B cell (primary cell): Measurements from ENCODE around the gene TAF5L. TPM values are rescaled to one million over a fixed set of nuclear protein-coding genes. Genes with fewer than 3 reads are reported as not detected.
A peak's percentile ranks its signal among the peaks of the same experiment; 100 is the strongest.

ENCODE experiments used
- ATAC-seq: fragments of 200-7000 bp; cut with Tn5 transposase; one replicate; pipeline ENCODE4 v1.10.0; 2021; ENCODE audit warnings: low read depth, mild to moderate bottlenecking, moderate number of reproducible peaks, moderate library complexity
- CTCF ChIA-PET: fragments of 350-600 bp; sonication (Branson Sonifier 250); formaldehyde crosslinking; loops from one replicate; lab custom pipeline; 2021; ENCODE audit warnings: antibody characterized with exemption, inconsistent platforms; lab: Charles Lee
- POLR2A ChIA-PET: fragments of 350-600 bp; sonication (Branson Sonifier 250); formaldehyde crosslinking; loops from one replicate; lab custom pipeline; 2021; ENCODE audit warnings: antibody characterized with exemption; lab: Charles Lee
- DNase-seq: peaks from one replicate; pipeline ENCODE4 v3.0.0; 2013
- H2AFZ ChIP-seq: 2 replicates; pipeline ENCODE4 v1.6.1; 2012; ENCODE audit warnings: mild to moderate bottlenecking, low read depth, low read length; ENCODE audit not compliant: insufficient read depth, poor library complexity, severe bottlenecking
- H3K27ac ChIP-seq, 2 donors: 1 replicate in 1 of 2; 2 replicates in 1 of 2; pipeline ENCODE4 v1.5.1; 2012 to 2013; ENCODE audit warnings: low read length in 2 of 2, mild to moderate bottlenecking in 2 of 2, moderate library complexity in 1 of 2
- H3K27me3 ChIP-seq, 4 experiments: fragments of 200-600 bp in 1 of 4; sonication (generic) in 1 of 4; replicated peaks in 1 of 4; 1 replicate in 2 of 4; 2 replicates in 2 of 4; pipeline versions ENCODE4 v1.6.1 to v1.7.0; 2013 to 2016; ENCODE audit warnings: low read length in 3 of 4, mild to moderate bottlenecking in 2 of 4, mixed read lengths in 1 of 4, moderate library complexity in 1 of 4; ENCODE audit not compliant: insufficient read depth in 4 of 4, control insufficient read depth in 3 of 4; ENCODE audit errors: control extremely low read depth in 1 of 4
- H3K36me3 ChIP-seq, 2 experiments: replicated peaks in 1 of 2; 1 replicate in 1 of 2; 2 replicates in 1 of 2; pipeline versions ENCODE4 v1.6.1 to v1.7.1; 2013; ENCODE audit warnings: low read length in 1 of 2; ENCODE audit not compliant: insufficient read depth in 2 of 2, control insufficient read depth in 1 of 2; ENCODE audit errors: control extremely low read depth in 1 of 2, extremely low read depth in 1 of 2
- H3K4me1 ChIP-seq, 2 donors: fragments of 200-600 bp in 1 of 2; sonication (generic) in 1 of 2; 1 replicate in 1 of 2; 2 replicates in 1 of 2; pipeline versions ENCODE4 v1.5.1 to v1.6.1; 2013 to 2017; ENCODE audit warnings: low read length in 2 of 2; ENCODE audit not compliant: control insufficient read depth in 2 of 2, insufficient read depth in 2 of 2
- H3K4me2 ChIP-seq: replicated peaks from 2 replicates; pipeline ENCODE3; 2012; ENCODE audit warnings: mild to moderate bottlenecking, low read depth, low read length; ENCODE audit not compliant: poor library complexity, severe bottlenecking
- H3K4me3 ChIP-seq, 5 experiments: fragments of 200-600 bp in 1 of 5; sonication (generic) in 1 of 5; 1 replicate in 3 of 5; 2 replicates in 2 of 5; pipeline versions ENCODE4 v1.5.1 to v1.7.0; 2011 to 2016; ENCODE audit warnings: low read length in 4 of 5, mild to moderate bottlenecking in 4 of 5, low read depth in 2 of 5, control low read depth in 1 of 5, moderate library complexity in 1 of 5; ENCODE audit not compliant: insufficient read depth in 1 of 5; ENCODE audit errors: control extremely low read depth in 1 of 5, extremely low read depth in 1 of 5
- H3K79me2 ChIP-seq: fragments of 200-600 bp; sonication (generic); one replicate; pipeline ENCODE4 v1.6.0; 2016; ENCODE audit warnings: low read length; ENCODE audit not compliant: control insufficient read depth, insufficient read depth
- H3K9ac ChIP-seq: fragments of 200-600 bp; sonication (generic); 2 replicates; pipeline ENCODE4 v1.6.1; 2017; ENCODE audit warnings: mild to moderate bottlenecking, low read length, moderate library complexity
- H3K9me3 ChIP-seq, 3 donors: one replicate each; pipeline versions ENCODE4 v1.6.1 to v1.7.1; 2013; ENCODE audit warnings: low read length in 2 of 3; ENCODE audit not compliant: control insufficient read depth in 2 of 3, insufficient read depth in 1 of 3; ENCODE audit errors: control extremely low read depth in 1 of 3
- H4K20me1 ChIP-seq: 2 replicates; pipeline ENCODE4 v1.6.0; 2012; ENCODE audit warnings: mild to moderate bottlenecking, low read length; ENCODE audit not compliant: insufficient read depth, control insufficient read depth, poor library complexity, severe bottlenecking
- H3K27ac Mint-ChIP-seq: one replicate; pipeline ENCODE4 v1.8.0; 2021; ENCODE audit warnings: mixed read lengths
- H3K27me3 Mint-ChIP-seq: one replicate; pipeline ENCODE4 v1.8.0; 2021; ENCODE audit warnings: mixed read lengths
- H3K4me1 Mint-ChIP-seq: one replicate; pipeline ENCODE4 v1.8.0; 2021; ENCODE audit warnings: mixed read lengths
- H3K4me3 Mint-ChIP-seq: one replicate; pipeline ENCODE4 v1.8.0; 2021; ENCODE audit warnings: mixed read lengths
- H3K9me3 Mint-ChIP-seq: one replicate; pipeline ENCODE4 v1.8.0; 2022; ENCODE audit warnings: mixed read lengths; ENCODE audit not compliant: insufficient read depth
- EZH2 ChIP-seq: IDR thresholded peaks from 2 replicates; pipeline ENCODE4 v1.6.1; 2012; ENCODE audit warnings: borderline replicate concordance, low read depth, mild to moderate bottlenecking, moderate library complexity, low read length; ENCODE audit not compliant: insufficient read depth, poor library complexity, severe bottlenecking
- whole genome bisulfite sequencing: methylation state at CpG from one replicate; pipeline ENCODE4 v1.1.5; 2013; ENCODE audit warnings: missing lambda C conversion rate; ENCODE audit not compliant: insufficient coverage; 5-methylcytosine and 5-hydroxymethylcytosine counted together
- intact Hi-C: fragments of 100-400 bp; cut with micrococcal nuclease; formaldehyde crosslinking; loops from one replicate; pipeline ENCODE4 v1.10.0; 2022
- polyA plus RNA-seq: library from polyadenylated mRNA; depleted of rRNA; stranded (reverse); fragments of >200 nt; gene quantifications from 2 replicates; pipeline ENCODE4 v1.2.3, GENCODE V29; 2012
- total RNA-seq, 2 donors: library from RNA; stranded (reverse); fragments of 120-200 nt in 1 of 2; gene quantifications; 1 replicate in 1 of 2; 2 replicates in 1 of 2; pipeline versions ENCODE4 v1.2.3 to v1.2.4, GENCODE V29; 2013 to 2022
- TF ChIP-seq, protein P1 (sequence below): fragments of 200-600 bp; IDR thresholded peaks from one replicate; pipeline ENCODE4 v1.8.0; 2022; ENCODE audit warnings: antibody characterized with exemption, mild to moderate bottlenecking

Gene TAF5L
- total and polyA plus RNA-seq, 2 donors (not counting 1 experiment from before 2014, with no cell fraction given): 15.7 to 24.0 TPM

GRCh38 chr1:229578168-229579058 is 47.5 kb downstream of the TAF5L start:
- no peaks in the 10 kb centered on the region for H3K9me3 ChIP-seq
- H4K20me1 ChIP-seq: no peaks in the 10 kb centered on the region
- no peak for TF ChIP-seq EZH2
- TF ChIP-seq, protein P1, sequence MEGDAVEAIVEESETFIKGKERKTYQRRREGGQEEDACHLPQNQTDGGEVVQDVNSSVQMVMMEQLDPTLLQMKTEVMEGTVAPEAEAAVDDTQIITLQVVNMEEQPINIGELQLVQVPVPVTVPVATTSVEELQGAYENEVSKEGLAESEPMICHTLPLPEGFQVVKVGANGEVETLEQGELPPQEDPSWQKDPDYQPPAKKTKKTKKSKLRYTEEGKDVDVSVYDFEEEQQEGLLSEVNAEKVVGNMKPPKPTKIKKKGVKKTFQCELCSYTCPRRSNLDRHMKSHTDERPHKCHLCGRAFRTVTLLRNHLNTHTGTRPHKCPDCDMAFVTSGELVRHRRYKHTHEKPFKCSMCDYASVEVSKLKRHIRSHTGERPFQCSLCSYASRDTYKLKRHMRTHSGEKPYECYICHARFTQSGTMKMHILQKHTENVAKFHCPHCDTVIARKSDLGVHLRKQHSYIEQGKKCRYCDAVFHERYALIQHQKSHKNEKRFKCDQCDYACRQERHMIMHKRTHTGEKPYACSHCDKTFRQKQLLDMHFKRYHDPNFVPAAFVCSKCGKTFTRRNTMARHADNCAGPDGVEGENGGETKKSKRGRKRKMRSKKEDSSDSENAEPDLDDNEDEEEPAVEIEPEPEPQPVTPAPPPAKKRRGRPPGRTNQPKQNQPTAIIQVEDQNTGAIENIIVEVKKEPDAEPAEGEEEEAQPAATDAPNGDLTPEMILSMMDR: no peak
- peak overlapping the region; percentile 73 for H3K4me2 ChIP-seq
- intact Hi-C loops: no loop called here
- H2AFZ ChIP-seq: peak overlapping the region; percentile 82
- H3K27me3 ChIP-seq: no peaks in the 10 kb centered on the region
- H3K27ac ChIP-seq: peak overlapping the region; percentile 25 to 53
- Mint-ChIP-seq H3K27ac (peak overlapping the region; percentile 70), H3K4me3 (peak overlapping the region; percentile 78), H3K4me1 (peaks cover 12% of the 10 kb centered on the region), H3K9me3 (no peaks in the 10 kb centered on the region), H3K27me3 (no peaks in the 10 kb centered on the region)
- H3K36me3 ChIP-seq: no peaks in the 10 kb centered on the region
- no peaks in the 10 kb centered on the region for H3K79me2 ChIP-seq
- peak; percentile 17 for ATAC-seq
- ChIA-PET CTCF (interaction anchor here (0.6 to 1.6 kb wide), 5 partner anchors 17 to 1959 kb away, joined by 3 to 6 read pairs (median 4); partner anchors contain the start of gene ABCB10), POLR2A (interaction anchor here (1.0 kb wide), 1 partner anchor 20 kb away, joined by 5 read pairs; the partner anchor contains the start of gene ABCB10)
- 93% methylated on average over 8 of the region's 14 CpGs for WGBS
- H3K4me3 ChIP-seq: peak overlapping the region in 4 of 5 experiments; percentile 17 to 63 (median 40)
- DNase-seq: no peak
- H3K4me1 ChIP-seq: peaks cover 10 to 11% of the 10 kb centered on the region in 2 donors
- peak overlapping the region; percentile 51 for H3K9ac ChIP-seq
